ENCODE data around the gene MED13L. TPM values are rescaled to one million over a fixed set of nuclear protein-coding genes. Genes with fewer than 3 reads are reported as not detected.

Gene MED13L
- total RNA-seq, 1 donor from 2014 or later, result 97.7 TPM

GRCh38 chr12:115943310-115943629, 334.2 kb downstream of the MED13L start:
- no peak for DNase-seq (ENCODE audit: extremely low spot score, unreplicated experiment)
- no peak for TF ChIP-seq CTCF (conservative IDR thresholded peaks at IDR 0.05)
- Mint-ChIP-seq H3K27me3 (no peaks in the 10 kb centered on the region), H3K27ac (no peak overlapping the region), H3K9me3 (peaks cover 15% of the 10 kb centered on the region), H3K4me3 (no peak overlapping the region), H3K36me3 (no peaks in the 10 kb centered on the region), H3K4me1 (ENCODE audit: unreplicated experiment) (peaks cover 8% of the 10 kb centered on the region)

DNA sequence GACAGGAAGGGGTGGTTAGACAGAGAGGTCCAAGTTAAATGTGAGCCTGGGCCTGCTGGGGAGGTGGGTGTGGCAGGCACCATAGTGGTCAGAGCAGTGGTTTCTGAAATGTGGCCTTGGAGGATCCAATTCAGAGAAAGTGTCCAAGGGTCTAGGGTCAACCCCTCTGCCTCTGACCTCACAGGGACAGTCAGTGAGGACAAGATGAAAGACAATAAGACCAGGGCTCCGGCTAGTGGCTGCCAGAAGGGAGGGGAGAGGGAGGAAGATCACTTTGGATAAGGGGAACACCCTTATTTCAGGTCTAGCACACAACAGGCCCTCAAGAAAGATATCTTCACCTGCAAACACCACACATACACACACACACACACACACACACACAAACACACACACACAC, 335.1 kb downstream of the MED13L start:
- H3K4me1 Mint-ChIP-seq (ENCODE audit: unreplicated experiment), result peaks cover 8% of the 10 kb centered on the region
- no peak overlapping the region for H3K27ac Mint-ChIP-seq
- peaks cover 15% of the 10 kb centered on the region for H3K9me3 Mint-ChIP-seq
- H3K27me3 Mint-ChIP-seq, result no peaks in the 10 kb centered on the region
- no peak for TF ChIP-seq CTCF (conservative IDR thresholded peaks at IDR 0.05)
- no peaks in the 10 kb centered on the region for H3K36me3 Mint-ChIP-seq
- no peak overlapping the region for H3K4me3 Mint-ChIP-seq
- no peak for DNase-seq (ENCODE audit: extremely low spot score, unreplicated experiment)

GRCh38 chr12:115941362-115941761, 336.1 kb downstream of the MED13L start:
- H3K27me3 Mint-ChIP-seq, result no peaks in the 10 kb centered on the region
- no peak for DNase-seq (ENCODE audit: extremely low spot score, unreplicated experiment)
- no peak overlapping the region for H3K4me3 Mint-ChIP-seq
- peaks cover 15% of the 10 kb centered on the region for H3K4me1 Mint-ChIP-seq (ENCODE audit: unreplicated experiment)
- TF ChIP-seq CTCF (conservative IDR thresholded peaks at IDR 0.05), result no peak
- peaks cover 22% of the 10 kb centered on the region for H3K9me3 Mint-ChIP-seq
- no peaks in the 10 kb centered on the region for H3K36me3 Mint-ChIP-seq
- no peak overlapping the region for H3K27ac Mint-ChIP-seq

DNA sequence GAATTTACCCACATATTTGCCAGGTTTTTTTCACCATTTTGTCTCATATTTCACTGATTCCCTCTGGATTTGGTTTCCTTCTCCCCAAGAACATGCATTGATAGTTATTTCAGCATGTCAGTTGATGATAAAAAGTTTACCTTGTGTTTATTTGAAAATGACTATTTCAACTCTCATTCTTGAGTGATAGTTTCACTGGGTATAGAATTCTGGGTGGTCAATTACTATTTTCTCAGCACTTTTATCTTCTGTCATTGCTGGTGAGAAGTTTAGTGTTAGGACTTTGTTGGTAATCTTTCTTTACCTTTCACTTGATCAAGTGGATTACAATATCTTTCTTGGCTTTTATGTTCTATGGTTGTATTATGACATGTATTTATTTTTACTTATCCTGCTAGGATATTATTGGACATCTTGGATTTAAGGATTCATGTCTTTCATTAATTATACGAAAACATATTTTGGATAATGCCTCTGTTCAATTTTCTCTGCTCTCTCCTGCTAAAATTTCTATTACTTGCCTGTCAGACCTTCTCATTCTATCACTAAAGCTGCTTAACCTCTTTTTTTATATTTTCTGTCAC, 338.6 kb downstream of the MED13L start:
- no peak for TF ChIP-seq CTCF (conservative IDR thresholded peaks at IDR 0.05)

DNA sequence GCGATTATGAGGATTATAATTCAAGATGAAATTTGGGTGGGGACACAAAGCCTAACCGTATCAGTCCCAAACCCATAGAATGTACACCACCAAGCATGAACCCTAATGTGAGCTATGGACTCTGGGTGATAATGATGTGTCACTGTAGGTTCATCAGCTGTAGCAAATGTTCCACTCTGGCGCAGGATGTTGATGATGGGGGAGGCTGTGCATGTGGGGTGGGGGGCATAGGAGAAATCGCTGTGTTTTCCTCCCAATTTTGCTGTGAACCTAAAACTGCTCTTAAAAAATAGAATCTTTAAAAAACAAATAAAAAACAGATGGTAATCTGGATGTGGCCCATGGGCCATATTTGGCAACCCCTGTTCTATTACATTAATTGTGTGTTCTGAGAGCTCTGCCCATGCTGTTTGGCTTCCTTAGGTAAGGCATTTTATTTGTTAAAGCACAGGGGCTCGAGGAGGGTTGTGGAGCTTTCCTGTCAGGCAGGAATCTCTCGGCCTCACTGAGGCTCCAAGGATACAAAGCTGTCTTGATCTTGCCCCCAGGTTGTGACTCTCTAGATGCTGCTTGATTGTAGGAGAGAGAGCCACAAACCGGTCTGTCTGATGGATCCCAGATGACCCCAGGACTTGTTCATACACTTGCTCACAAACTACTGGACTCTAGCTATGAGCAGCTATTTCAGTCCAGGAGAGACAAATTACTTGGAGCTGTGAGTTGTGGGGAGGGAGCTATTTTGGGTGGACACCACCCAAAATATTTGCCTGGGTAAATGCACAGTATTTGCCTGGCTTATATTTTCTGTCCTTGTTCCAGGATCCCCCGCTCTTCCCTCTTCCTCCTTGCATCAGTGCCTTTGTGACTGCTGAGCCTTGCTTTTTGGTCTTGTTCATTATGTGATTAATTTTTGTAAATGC, 340.2 kb downstream of the MED13L start:
- no peak overlapping the region for H3K4me3 Mint-ChIP-seq
- H3K36me3 Mint-ChIP-seq, result no peaks in the 10 kb centered on the region
- no peak for TF ChIP-seq CTCF (conservative IDR thresholded peaks at IDR 0.05)
- no peaks in the 10 kb centered on the region for H3K27me3 Mint-ChIP-seq
- DNase-seq (ENCODE audit: extremely low spot score, unreplicated experiment), result no peak
- peaks cover 21% of the 10 kb centered on the region for H3K9me3 Mint-ChIP-seq
- no peak overlapping the region for H3K27ac Mint-ChIP-seq
- H3K4me1 Mint-ChIP-seq (ENCODE audit: unreplicated experiment), result peaks cover 7% of the 10 kb centered on the region

More for the DNA sequence above, 338.6 kb downstream of the MED13L start:
- no peak overlapping the region for H3K27ac Mint-ChIP-seq
- H3K36me3 Mint-ChIP-seq, result no peaks in the 10 kb centered on the region
- H3K4me1 Mint-ChIP-seq (ENCODE audit: unreplicated experiment), result peaks cover 7% of the 10 kb centered on the region
- H3K9me3 Mint-ChIP-seq, result peaks cover 25% of the 10 kb centered on the region
- H3K27me3 Mint-ChIP-seq, result no peaks in the 10 kb centered on the region
- DNase-seq (ENCODE audit: extremely low spot score, unreplicated experiment), result no peak
- H3K4me3 Mint-ChIP-seq, result no peak overlapping the region

Data from type B pancreatic cell (in vitro differentiated cells).